H4 (cell line): ENCODE data around the gene CYTH1. TPM values are rescaled to one million over a fixed set of nuclear protein-coding genes. Genes with fewer than 3 reads are reported as not detected.

Experiments
- total RNA-seq: library from RNA; depleted of rRNA; stranded (reverse); fragments of >200 nt; shearing (Covaris generic); gene quantifications from 2 replicates; pipeline ENCODE4 v1.2.3, GENCODE V29; 2014; rRNA removed

The CYTH1 gene
- total RNA-seq, 1 experiment from 2014 or later = 9.7 TPM

Other genes starting within 250 kb of the CYTH1 start
- 0.02 TPM in 1 of 2 replicates, not detected in the other for gene DNAH17, start 204.9 kb downstream of the CYTH1 start, total RNA-seq
- 14.3 and 20.4 TPM in 2 replicates for gene USP36, start 58.5 kb upstream of the CYTH1 start, total RNA-seq
- not detected in 2 replicates for gene CEP295NL, start 120.9 kb upstream of the CYTH1 start, total RNA-seq
- 59.0 and 73.3 TPM in 2 replicates for gene TIMP2, start 143.1 kb upstream of the CYTH1 start, total RNA-seq
- gene LGALS3BP, start 197.7 kb upstream of the CYTH1 start, total RNA-seq = 742 and 897 TPM in 2 replicates
- 56.9 and 59.0 TPM in 2 replicates for gene CANT1, start 227.5 kb upstream of the CYTH1 start, total RNA-seq
- 0.56 and 2.6 TPM in 2 replicates for gene C1QTNF1, start 241.9 kb upstream of the CYTH1 start, total RNA-seq